ENCODE measurements around the gene CFAP58.

GRCh38 chr10:104334965-104335650, 18.5 kb upstream of the CFAP58 start:
- TF ChIP-seq CTCF (IDR thresholded peaks at IDR 0.05 in 4 of 5, conservative IDR thresholded peaks at IDR 0.05 in 1 of 5) (no peak), POLR2A (IDR thresholded peaks at IDR 0.05) (no peak)
